ENCODE data around the gene TRPV5.

TRPV5 gene

DNA sequence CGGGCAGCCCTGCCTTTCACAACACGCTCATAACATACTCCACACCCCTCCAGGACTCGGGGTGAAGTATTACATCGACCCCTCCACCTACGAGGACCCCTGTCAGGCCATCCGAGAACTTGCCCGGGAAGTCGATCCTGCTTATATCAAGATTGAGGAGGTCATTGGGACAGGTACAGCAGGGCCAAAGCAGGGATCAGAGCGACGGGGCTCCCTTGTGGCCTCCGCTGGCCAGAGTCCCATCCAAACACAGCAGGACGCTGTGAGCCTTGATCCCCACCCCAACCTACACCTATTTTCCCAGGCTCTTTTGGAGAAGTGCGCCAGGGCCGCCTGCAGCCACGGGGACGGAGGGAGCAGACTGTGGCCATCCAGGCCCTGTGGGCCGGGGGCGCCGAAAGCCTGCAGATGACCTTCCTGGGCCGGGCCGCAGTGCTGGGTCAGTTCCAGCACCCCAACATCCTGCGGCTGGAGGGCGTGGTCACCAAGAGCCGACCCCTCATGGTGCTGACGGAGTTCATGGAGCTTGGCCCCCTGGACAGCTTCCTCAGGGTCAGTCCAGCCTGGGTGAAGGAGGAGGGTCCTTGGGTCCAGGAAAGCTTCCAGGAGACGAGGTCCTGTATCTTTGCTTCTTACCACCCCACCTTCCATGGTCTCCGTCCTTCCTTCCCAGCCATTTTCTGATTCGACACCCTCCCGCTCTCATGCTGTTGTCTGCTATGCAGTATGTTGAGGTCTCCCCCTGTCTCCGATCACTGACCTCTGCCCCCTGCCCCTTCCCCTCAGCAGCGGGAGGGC, 65.2 kb downstream of the TRPV5 start:
- DNase-seq: no peak

DNA sequence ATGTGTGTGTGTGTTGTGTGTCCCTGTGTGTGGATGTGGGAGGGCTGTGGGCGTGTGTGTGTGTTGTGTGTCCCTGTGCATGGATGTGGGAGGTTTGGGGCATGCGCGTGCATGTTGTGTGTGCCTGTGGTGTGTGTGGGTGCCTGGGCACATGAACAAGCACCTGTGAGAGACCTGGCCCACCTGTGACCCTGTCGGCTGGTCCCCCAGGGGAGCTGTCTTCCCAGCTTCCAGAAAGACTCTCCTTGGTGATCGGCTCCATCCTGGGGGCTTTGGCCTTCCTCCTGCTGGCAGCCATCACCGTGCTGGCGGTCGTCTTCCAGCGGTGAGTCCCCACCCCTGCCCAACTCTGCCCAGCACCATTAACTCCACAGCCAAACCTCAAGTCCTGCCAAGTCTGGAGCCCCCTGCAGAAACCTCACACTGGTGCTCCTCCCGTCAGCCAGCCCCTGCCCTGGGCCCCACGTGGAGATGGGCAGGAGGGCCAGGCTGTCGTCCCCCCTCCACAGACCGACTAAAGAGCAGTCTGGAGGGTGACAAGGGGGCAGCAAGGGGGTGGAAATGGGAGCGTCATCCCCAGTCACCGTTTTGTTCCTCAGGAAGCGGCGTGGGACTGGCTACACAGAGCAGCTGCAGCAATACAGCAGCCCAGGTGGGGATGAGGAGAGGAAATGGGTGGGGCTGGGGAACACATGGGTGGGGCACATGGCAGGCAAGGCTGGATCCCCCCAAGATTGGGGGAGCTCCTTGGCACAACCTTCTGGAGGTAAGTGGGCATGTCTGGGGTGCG, 66.0 kb downstream of the TRPV5 start:
- no peak for DNase-seq

DNA sequence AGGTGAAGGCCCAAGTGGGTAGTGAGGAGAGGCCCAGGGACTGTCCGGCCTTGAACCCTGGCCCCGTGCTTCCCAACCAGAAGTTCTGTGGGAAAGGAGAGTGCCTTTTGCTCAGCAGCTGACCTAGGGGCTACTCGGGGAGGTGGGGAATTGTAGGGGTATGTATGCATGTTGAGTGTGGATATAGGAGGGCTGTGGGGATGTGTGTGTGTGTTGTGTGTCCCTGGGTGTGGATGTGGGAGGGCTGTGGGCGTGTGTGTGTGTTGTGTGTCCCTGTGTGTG, 66.5 kb downstream of the TRPV5 start:
- DNase-seq: no peak

DNA sequence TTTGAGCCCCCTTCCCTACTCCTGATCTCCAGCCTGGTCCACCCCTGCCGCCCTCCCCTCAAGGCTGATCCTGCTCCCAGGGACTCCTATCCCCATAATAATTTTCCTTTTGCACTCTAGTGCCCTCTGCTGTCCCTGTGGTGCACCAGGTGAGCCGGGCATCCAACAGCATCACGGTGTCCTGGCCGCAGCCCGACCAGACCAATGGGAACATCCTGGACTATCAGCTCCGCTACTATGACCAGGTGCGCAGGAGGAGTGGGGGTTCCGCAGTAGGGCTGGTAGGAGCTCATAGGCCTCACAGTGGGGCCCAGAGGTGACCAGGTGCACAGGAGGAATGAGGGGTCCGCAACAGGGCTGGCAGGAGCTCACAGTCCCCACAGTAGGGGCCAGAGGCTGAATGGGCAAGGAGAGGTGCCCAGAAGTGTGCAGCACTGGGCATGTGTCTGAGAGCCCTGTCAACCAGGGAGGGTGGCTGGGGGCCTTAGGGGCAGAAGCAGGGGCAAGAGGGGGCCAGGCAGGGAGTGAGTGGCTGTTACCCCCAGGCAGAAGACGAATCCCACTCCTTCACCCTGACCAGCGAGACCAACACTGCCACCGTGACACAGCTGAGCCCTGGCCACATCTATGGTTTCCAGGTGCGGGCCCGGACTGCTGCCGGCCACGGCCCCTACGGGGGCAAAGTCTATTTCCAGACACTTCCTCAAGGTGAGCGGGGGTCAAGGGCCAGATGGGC, 67.0 kb downstream of the TRPV5 start:
- DNase-seq: no peak

DNA sequence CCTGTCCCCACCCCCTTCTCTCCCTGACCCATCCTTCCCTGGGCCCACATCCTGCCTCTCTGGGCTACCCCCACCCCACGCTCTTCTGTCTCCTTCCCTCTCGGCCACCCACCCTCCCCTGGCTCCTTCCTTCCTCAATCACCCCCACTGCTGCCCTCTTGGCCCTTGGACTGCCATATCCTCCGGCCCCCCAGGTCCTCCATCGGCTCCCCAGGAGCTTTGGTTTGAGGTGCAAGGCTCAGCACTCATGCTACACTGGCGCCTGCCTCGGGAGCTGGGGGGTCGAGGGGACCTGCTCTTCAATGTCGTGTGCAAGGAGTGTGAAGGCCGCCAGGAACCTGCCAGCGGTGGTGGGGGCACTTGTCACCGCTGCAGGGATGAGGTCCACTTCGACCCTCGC, 67.8 kb downstream of the TRPV5 start:
- no peak for DNase-seq

DNA sequence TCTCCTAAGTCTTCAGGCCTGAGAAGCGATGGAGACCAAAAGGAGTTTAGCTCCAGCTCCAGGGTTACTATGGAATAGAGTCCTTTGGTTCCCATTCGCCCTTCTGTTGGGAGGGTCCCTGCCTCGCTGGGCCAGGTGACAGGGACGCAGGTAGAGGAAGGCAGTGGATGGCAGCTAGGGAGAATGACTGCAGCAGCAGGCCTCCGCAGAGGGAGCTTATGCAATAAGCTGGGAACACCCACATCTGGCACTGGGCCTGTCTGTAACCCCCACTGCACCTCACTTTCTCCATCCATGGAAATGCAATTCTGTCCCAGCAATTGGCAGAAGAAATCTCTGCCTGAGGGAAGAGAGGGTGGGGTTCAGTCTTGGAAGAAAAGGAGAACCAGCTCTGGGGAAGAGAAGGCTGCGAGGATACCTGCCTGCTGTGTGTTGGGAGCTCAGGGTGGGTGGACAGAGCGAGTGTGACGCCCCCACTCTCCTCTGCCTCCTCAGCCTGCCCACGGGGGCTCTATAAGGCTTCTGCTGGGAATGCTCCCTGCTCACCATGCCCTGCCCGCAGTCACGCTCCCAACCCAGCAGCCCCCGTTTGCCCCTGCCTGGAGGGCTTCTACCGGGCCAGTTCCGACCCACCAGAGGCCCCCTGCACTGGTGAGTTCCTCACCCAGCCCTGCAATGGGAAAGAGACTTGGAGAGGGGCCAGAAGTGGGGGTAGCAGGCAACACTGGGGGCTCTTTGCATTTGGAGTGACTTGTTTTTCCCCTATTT, 68.4 kb downstream of the TRPV5 start:
- DNase-seq: no peak

DNA sequence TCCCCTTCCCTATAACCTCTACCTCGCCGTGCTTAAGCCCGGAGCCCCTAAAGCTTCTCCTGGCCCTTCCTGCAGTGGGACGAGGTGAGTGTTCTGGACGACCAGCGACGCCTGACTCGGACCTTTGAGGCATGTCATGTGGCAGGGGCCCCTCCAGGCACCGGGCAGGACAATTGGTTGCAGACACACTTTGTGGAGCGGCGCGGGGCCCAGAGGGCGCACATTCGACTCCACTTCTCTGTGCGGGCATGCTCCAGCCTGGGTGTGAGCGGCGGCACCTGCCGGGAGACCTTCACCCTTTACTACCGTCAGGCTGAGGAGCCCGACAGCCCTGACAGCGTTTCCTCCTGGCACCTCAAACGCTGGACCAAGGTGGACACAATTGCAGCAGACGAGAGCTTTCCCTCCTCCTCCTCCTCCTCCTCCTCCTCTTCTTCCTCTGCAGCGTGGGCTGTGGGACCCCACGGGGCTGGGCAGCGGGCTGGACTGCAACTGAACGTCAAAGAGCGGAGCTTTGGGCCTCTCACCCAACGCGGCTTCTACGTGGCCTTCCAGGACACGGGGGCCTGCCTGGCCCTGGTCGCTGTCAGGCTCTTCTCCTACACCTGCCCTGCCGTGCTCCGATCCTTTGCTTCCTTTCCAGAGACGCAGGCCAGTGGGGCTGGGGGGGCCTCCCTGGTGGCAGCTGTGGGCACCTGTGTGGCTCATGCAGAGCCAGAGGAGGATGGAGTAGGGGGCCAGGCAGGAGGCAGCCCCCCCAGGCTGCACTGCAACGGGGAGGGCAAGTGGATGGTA, 69.5 kb downstream of the TRPV5 start:
- no peak for DNase-seq

DNA sequence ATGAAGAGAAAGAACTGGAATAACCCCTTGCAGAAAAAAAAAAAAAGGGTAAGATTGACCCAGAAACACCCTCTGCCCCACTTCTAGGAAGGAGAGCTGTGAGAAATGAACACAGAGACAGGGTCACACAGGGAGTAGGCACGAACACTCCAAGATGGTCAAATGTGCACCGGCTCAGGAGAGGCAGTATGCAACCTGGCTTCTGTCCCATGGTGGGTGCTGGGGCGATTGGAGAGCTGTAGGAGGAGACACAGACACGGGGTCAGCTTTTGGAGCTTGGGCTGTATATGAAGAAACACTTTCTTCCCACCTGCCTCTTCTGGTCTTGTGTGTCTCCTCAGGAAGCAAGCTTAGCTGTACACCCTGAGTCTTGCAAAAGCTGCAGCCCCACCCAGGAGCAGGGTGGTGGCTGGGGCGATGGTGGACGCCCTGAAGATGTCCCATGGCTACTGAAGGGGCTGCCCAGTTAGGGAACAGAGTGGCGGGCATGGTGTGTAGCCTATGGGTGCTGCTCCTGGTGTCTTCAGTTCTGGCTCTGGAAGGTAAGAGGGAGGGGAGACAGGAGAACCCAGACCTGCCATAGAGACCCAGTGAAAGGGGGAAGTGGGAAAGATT, 70.7 kb downstream of the TRPV5 start:
- DNase-seq: no peak

DNA sequence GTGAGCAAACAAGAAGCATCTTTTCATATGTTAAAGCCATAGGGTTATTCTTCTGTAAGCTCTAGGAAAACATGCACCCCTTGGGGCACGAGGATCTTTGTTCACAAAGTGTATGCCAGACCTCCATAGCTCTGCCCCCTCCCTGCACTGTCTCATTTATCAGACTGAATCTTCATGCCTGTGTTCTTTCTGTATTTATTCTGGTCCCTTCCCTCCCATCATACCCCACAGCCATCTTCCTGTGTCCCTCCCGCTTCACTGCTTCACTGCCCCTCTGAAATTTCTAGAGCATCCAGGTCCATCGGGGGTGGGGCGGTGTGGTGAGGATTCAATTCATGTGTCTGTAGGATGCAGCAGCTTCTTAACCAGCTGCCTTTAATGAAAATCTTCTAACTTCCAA, 71.2 kb downstream of the TRPV5 start:
- DNase-seq: no peak

DNA sequence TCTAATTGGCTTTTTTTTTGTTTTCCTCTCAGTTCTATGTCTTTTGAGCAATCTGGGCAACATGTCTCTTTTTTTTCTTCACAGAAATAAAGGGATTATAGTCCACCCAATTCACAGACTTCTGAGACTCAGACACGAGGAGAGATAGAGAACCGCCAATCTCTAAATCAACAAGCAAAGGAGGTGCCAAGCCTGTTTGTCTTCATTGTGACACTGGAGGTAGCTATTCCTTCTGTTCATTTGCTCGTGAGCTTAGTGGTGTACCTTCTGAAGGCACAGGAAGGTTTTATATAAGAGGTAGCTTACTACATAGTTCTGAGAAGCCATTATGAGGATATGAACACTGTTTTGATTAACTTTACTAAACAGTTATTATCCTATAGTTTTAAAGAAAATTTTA, 72.6 kb downstream of the TRPV5 start:
- no peak for DNase-seq

DNA sequence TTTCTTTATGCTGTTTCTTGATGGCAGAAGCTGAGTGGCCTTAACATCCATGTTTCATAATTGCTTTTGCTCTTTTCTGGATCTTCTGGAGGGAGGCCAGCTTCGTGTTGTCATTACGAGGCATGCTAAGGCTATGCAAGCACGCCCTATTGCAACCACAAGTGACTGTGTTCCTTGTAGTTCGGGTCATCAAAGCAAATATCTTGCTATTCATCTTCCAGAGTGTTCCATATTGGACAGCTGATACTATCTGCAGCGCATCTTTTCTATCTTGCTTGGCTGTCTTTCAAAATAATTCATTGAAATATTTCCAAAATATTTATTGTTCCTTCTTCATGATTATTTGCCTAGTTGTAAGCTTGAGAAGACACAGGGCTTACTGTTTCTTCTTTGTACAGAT, 73.7 kb downstream of the TRPV5 start:
- DNase-seq: no peak

DNA sequence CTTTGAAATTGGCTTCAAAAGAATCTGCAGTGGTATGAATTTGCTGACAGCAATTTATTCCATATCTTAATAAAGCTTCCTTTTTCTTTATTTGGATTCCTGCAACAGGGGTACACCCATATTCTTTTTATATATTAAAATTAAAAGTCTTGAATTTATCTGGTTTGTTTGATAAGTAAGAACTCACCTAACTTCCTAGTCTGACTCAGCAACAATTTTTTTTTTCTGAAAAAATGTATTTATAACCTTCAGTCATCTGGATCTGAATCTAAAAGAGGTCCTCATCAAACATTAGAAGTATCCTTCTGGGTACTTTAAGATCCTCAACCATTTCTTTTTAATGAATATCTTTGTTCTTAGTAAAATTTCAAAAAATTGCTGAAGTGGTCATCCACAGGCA, 74.1 kb downstream of the TRPV5 start:
- no peak for DNase-seq
